HepG2 (cell line): ENCODE results near the gene PLLP. TPM values are rescaled to one million over a fixed set of nuclear protein-coding genes. Genes with fewer than 3 reads are reported as not detected.
A peak's percentile ranks its signal among the peaks of the same experiment; 100 is the strongest.

ENCODE experiments used
- FOXK1 ChIP-seq: sonication (generic); formaldehyde crosslinking; IDR thresholded peaks from 2 replicates; pipeline ENCODE4 v1.4.0; 2020; ENCODE audit warnings: low read depth, missing genetic modification reagents, borderline replicate concordance
- GZF1 ChIP-seq: sonication (generic); formaldehyde crosslinking; IDR thresholded peaks from 2 replicates; pipeline ENCODE4 v1.5.1; 2020; ENCODE audit warnings: mild to moderate bottlenecking, missing genetic modification reagents
- KDM3A ChIP-seq: IDR thresholded peaks from 2 replicates; pipeline ENCODE4 v1.6.1; 2018; ENCODE audit warnings: low read depth, missing compliant biosample characterization
- NPAS2 ChIP-seq: sonication (generic); formaldehyde crosslinking; IDR thresholded peaks from 2 replicates; pipeline ENCODE4 v1.8.0; 2022; ENCODE audit warnings: mild to moderate bottlenecking, missing genetic modification reagents, borderline replicate concordance
- PRMT3 ChIP-seq: sonication (generic); formaldehyde crosslinking; IDR thresholded peaks from 2 replicates; pipeline ENCODE4 v1.8.1; 2022; ENCODE audit warnings: low read depth, mild to moderate bottlenecking, moderate library complexity, missing genetic modification reagents, borderline replicate concordance
- RAD21 ChIP-seq: fragments of 450-650 bp; formaldehyde crosslinking; IDR thresholded peaks from 2 replicates; pipeline ENCODE4 v1.5.0; 2020; ENCODE audit warnings: mild to moderate bottlenecking
- RBAK ChIP-seq: sonication (generic); formaldehyde crosslinking; IDR thresholded peaks from 2 replicates; pipeline ENCODE4 v1.5.1; 2020; ENCODE audit warnings: mild to moderate bottlenecking, missing genetic modification reagents
- RFXAP ChIP-seq: sonication (generic); formaldehyde crosslinking; IDR thresholded peaks from 2 replicates; pipeline ENCODE4 v1.4.0; 2020; ENCODE audit warnings: missing genetic modification reagents, borderline replicate concordance
- RNF2 ChIP-seq: fragments of 450-650 bp; conservative IDR thresholded peaks from 2 replicates; pipeline ENCODE4 v1.6.1; 2016; ENCODE audit warnings: low read depth
- SCMH1 ChIP-seq: sonication (generic); formaldehyde crosslinking; IDR thresholded peaks from 2 replicates; pipeline ENCODE4 v1.9.0; 2021; ENCODE audit warnings: missing genetic modification reagents, mild to moderate bottlenecking, borderline replicate concordance
- SP4 ChIP-seq: sonication (generic); formaldehyde crosslinking; IDR thresholded peaks from 2 replicates; pipeline ENCODE4 v1.8.1; 2023; ENCODE audit warnings: mild to moderate bottlenecking, missing genetic modification reagents
- SUZ12 ChIP-seq: fragments of 150-350 bp; IDR thresholded peaks from 2 replicates; pipeline ENCODE4 v1.6.1; 2014; ENCODE audit warnings: low read depth, low read length
- TRIM24 ChIP-seq: sonication (generic); formaldehyde crosslinking; IDR thresholded peaks from 2 replicates; pipeline ENCODE4 v1.8.0; 2022; ENCODE audit warnings: mild to moderate bottlenecking, missing genetic modification reagents
- ZNF329 ChIP-seq: sonication (generic); formaldehyde crosslinking; IDR thresholded peaks from 2 replicates; pipeline ENCODE4 v1.9.0; 2021; ENCODE audit warnings: low read depth, mild to moderate bottlenecking, missing genetic modification reagents
- ZNF563 ChIP-seq: sonication (generic); formaldehyde crosslinking; IDR thresholded peaks from 2 replicates; pipeline ENCODE4 v1.8.0; 2022; ENCODE audit warnings: mild to moderate bottlenecking, moderate library complexity, missing genetic modification reagents
- ZZZ3 ChIP-seq: sonication (generic); formaldehyde crosslinking; IDR thresholded peaks from 2 replicates; pipeline ENCODE4 v1.4.0; 2020; ENCODE audit warnings: missing genetic modification reagents, mild to moderate bottlenecking, borderline replicate concordance
- polyA plus RNA-seq, 8 experiments: library from polyadenylated mRNA; depleted of rRNA in 3 of 8; stranded (reverse) in 7 of 8; unstranded in 1 of 8; fragments of >200 nt; fragmentation: Illumina TruSeq in 4 of 8; extraction: Trizol in 4 of 8; gene quantifications; 2 replicates each; pipeline versions ENCODE4 v1.2.1 to v1.2.3, GENCODE V29; 2011 to 2016; ENCODE audit warnings: low read depth in 4 of 8, missing spikeins in 1 of 8, mixed read lengths in 1 of 8; ENCODE audit not compliant: insufficient read depth in 1 of 8
- total RNA-seq, 5 experiments: library from RNA; depleted of rRNA; stranded (reverse); fragments of >200 nt; fragmentation: Illumina TruSeq; extraction: Trizol; gene quantifications; 2 replicates each; pipeline ENCODE4 v1.2.3, GENCODE V29; 2016; ENCODE audit warnings: low read depth in 1 of 5
- TF ChIP-seq, protein P1 (sequence below), 2 experiments: fragments of 450-650 bp in 1 of 2; sonication (generic) in 1 of 2; formaldehyde crosslinking in 1 of 2; IDR thresholded peaks; 2 replicates each; pipeline versions ENCODE4 v1.6.1 to v1.8.0; 2016 to 2022; ENCODE audit warnings: antibody characterized with exemption in 1 of 2, mild to moderate bottlenecking in 1 of 2, missing genetic modification reagents in 1 of 2
- TF ChIP-seq, protein P2 (sequence below): sonication (generic); formaldehyde crosslinking; IDR thresholded peaks from 2 replicates; pipeline ENCODE4 v1.8.1; 2023; ENCODE audit warnings: mild to moderate bottlenecking, moderate library complexity, missing genetic modification reagents
- TF ChIP-seq, protein P3 (sequence below): sonication (generic); formaldehyde crosslinking; IDR thresholded peaks from 2 replicates; pipeline ENCODE4 v1.4.0; 2020; ENCODE audit warnings: missing genetic modification reagents

Gene PLLP
- total and polyA plus RNA-seq, 2 of the 13 experiments (the other 11 are each of a cell fraction or from before 2014, with no cell fraction given): 60.6 to 127 TPM

DNA sequence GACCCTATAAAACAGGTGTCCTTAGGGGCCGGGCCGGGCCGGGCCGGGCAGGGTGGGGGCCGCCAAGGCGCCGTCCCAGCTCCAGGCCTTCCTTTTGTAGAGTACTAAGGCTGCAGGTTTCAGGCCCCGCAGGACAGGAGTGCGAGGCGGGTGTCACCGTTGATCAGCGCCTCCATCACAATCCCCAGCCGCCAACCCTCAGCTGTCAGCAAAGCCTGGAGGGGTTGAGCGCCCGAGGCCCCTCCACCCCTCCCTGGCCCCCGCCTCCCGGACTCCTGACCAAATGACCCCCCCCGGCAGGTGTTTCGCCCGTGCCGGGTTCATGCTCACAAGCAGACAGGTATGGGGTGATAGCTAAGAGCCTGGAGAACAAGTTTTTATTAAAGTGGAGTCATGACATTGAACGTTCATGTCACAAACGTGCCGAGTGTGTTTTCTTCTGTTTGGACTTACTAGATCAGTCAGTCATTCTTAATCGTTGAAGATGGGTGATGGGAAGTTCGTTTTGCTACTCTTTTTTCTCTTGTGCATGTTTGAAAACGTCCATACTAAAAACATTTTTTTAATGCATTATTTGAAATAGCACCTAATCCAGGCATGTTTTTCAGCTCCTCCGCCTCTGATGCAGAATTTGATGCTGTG is 38.9 kb downstream of the PLLP start (continued):
- TF ChIP-seq RFXAP (CRISPR knock-in tag) (no peak), TRIM24 (CRISPR knock-in tag) (no peak), GZF1 (CRISPR knock-in tag) (no peak), RAD21 (CRISPR knock-in tag) (no peak), ZNF329 (CRISPR knock-in tag) (no peak), PRMT3 (CRISPR knock-in tag) (no peak), RNF2 (0 out of 2 replicates have a peak, but pooled peaks have one; percentile 9), SP4 (no peak), ZNF563 (CRISPR knock-in tag) (no peak), SUZ12 (no peak), SCMH1 (CRISPR knock-in tag) (no peak), NPAS2 (CRISPR knock-in tag) (no peak), KDM3A (CRISPR knock-in tag) (no peak), FOXK1 (CRISPR knock-in tag) (no peak), ZZZ3 (0 out of 2 replicates have a peak, but pooled peaks have one; percentile 9), RBAK (CRISPR knock-in tag) (no peak)
- TF ChIP-seq, protein P1, sequence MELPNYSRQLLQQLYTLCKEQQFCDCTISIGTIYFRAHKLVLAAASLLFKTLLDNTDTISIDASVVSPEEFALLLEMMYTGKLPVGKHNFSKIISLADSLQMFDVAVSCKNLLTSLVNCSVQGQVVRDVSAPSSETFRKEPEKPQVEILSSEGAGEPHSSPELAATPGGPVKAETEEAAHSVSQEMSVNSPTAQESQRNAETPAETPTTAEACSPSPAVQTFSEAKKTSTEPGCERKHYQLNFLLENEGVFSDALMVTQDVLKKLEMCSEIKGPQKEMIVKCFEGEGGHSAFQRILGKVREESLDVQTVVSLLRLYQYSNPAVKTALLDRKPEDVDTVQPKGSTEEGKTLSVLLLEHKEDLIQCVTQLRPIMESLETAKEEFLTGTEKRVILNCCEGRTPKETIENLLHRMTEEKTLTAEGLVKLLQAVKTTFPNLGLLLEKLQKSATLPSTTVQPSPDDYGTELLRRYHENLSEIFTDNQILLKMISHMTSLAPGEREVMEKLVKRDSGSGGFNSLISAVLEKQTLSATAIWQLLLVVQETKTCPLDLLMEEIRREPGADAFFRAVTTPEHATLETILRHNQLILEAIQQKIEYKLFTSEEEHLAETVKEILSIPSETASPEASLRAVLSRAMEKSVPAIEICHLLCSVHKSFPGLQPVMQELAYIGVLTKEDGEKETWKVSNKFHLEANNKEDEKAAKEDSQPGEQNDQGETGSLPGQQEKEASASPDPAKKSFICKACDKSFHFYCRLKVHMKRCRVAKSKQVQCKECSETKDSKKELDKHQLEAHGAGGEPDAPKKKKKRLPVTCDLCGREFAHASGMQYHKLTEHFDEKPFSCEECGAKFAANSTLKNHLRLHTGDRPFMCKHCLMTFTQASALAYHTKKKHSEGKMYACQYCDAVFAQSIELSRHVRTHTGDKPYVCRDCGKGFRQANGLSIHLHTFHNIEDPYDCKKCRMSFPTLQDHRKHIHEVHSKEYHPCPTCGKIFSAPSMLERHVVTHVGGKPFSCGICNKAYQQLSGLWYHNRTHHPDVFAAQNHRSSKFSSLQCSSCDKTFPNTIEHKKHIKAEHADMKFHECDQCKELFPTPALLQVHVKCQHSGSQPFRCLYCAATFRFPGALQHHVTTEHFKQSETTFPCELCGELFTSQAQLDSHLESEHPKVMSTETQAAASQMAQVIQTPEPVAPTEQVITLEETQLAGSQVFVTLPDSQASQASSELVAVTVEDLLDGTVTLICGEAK (IDR thresholded peaks at IDR 0.05): no peak
- TF ChIP-seq, protein P1 (CRISPR knock-in tag; IDR thresholded peaks at IDR 0.05): no peak; the same call in 1 of the 2 replicates
- TF ChIP-seq, protein P2, sequence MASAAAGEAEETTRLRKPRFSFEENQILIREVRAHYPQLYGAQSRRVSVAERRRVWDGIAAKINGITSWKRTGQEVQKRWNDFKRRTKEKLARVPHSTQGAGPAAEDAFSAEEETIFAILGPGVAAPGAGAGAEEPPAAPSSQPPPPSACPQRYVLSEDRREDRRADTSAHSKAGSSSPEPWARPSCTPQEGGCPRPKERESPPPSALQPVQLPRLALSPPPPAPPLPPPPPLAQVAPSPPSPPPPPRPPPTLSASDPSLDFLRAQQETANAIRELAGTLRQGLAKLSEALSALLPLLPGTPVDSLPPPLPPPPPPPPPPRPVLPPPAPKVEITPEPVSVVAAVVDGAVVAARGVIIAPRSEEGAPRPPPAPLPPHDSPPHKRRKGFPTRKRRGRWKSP: no peak
- TF ChIP-seq, protein P3, sequence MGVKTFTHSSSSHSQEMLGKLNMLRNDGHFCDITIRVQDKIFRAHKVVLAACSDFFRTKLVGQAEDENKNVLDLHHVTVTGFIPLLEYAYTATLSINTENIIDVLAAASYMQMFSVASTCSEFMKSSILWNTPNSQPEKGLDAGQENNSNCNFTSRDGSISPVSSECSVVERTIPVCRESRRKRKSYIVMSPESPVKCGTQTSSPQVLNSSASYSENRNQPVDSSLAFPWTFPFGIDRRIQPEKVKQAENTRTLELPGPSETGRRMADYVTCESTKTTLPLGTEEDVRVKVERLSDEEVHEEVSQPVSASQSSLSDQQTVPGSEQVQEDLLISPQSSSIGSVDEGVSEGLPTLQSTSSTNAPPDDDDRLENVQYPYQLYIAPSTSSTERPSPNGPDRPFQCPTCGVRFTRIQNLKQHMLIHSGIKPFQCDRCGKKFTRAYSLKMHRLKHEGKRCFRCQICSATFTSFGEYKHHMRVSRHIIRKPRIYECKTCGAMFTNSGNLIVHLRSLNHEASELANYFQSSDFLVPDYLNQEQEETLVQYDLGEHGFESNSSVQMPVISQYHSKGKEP: no peak; the same call in 1 of the 2 replicates
